ENCODE measurements around the gene NLGN1.

DNA sequence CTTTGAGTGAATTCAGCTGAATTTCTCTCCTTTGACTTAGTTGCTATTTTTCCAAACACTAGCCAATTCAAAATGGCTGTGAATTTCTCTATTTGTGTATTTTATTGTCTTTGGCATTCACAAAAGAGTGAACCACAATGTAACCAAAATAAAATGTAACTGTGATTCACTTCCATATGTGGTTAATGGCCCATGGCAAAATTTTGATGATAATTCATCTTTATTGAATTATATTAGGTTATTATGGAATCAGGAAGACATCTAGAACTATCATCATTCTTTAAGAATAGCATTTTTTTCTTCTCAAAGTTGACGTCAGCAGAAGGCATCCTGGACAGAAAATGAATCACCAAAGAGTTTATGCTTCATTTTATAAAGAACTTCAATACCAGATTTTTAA, 756.3 kb downstream of the NLGN1 start:
- TF ChIP-seq, protein P1, sequence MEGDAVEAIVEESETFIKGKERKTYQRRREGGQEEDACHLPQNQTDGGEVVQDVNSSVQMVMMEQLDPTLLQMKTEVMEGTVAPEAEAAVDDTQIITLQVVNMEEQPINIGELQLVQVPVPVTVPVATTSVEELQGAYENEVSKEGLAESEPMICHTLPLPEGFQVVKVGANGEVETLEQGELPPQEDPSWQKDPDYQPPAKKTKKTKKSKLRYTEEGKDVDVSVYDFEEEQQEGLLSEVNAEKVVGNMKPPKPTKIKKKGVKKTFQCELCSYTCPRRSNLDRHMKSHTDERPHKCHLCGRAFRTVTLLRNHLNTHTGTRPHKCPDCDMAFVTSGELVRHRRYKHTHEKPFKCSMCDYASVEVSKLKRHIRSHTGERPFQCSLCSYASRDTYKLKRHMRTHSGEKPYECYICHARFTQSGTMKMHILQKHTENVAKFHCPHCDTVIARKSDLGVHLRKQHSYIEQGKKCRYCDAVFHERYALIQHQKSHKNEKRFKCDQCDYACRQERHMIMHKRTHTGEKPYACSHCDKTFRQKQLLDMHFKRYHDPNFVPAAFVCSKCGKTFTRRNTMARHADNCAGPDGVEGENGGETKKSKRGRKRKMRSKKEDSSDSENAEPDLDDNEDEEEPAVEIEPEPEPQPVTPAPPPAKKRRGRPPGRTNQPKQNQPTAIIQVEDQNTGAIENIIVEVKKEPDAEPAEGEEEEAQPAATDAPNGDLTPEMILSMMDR (IDR thresholded peaks at IDR 0.05): no peak
- no peak for TF ChIP-seq POLR2A (IDR thresholded peaks at IDR 0.05)

All from lower leg skin (tissue), 3 donors.